NB4 (cell line): ENCODE results near the gene LUM.

Experiments
- MYC ChIP-seq: IDR thresholded peaks from 2 replicates; pipeline ENCODE4 v1.6.1; 2011; ENCODE audit warnings: low read depth, low read length
- POLR2A ChIP-seq: IDR thresholded peaks from 2 replicates; pipeline ENCODE4 v1.6.1; 2011; ENCODE audit warnings: mild to moderate bottlenecking; ENCODE audit not compliant: insufficient read length; ENCODE audit errors: extremely low read depth
- TF ChIP-seq, protein P1 (sequence below): IDR thresholded peaks from one replicate; pipeline ENCODE4 v1.5.1; 2012; ENCODE audit warnings: low read depth, low read length
- TF ChIP-seq, protein P2 (sequence below): IDR thresholded peaks from 2 replicates; pipeline ENCODE4 v1.6.1; 2011; ENCODE audit warnings: low read depth, low read length

DNA sequence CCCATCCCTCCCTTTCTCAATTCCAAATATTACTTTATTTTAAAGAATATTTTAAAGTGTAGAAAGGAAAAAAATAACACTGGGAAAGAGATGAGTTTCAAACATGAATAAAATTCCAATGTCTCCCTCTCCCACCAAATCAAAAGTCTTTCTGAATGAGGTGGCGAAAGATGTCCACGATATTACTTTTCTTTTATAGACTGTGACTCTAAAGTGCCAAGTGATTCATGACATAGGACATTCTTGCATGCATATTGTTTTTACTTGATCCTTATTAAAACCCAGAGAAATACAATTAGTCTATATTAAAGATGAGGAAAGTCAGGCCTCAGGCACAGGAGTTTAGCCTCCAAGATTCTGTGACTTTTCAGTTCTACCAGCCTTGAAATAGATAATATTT is 16.0 kb upstream of the LUM start:
- TF ChIP-seq, protein P1, sequence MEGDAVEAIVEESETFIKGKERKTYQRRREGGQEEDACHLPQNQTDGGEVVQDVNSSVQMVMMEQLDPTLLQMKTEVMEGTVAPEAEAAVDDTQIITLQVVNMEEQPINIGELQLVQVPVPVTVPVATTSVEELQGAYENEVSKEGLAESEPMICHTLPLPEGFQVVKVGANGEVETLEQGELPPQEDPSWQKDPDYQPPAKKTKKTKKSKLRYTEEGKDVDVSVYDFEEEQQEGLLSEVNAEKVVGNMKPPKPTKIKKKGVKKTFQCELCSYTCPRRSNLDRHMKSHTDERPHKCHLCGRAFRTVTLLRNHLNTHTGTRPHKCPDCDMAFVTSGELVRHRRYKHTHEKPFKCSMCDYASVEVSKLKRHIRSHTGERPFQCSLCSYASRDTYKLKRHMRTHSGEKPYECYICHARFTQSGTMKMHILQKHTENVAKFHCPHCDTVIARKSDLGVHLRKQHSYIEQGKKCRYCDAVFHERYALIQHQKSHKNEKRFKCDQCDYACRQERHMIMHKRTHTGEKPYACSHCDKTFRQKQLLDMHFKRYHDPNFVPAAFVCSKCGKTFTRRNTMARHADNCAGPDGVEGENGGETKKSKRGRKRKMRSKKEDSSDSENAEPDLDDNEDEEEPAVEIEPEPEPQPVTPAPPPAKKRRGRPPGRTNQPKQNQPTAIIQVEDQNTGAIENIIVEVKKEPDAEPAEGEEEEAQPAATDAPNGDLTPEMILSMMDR: no peak
- TF ChIP-seq MYC: no peak
- TF ChIP-seq POLR2A: no peak
- TF ChIP-seq, protein P2, sequence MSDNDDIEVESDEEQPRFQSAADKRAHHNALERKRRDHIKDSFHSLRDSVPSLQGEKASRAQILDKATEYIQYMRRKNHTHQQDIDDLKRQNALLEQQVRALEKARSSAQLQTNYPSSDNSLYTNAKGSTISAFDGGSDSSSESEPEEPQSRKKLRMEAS: no peak
